ENCODE results near the gene LARGE1.

The LARGE1 gene

DNA sequence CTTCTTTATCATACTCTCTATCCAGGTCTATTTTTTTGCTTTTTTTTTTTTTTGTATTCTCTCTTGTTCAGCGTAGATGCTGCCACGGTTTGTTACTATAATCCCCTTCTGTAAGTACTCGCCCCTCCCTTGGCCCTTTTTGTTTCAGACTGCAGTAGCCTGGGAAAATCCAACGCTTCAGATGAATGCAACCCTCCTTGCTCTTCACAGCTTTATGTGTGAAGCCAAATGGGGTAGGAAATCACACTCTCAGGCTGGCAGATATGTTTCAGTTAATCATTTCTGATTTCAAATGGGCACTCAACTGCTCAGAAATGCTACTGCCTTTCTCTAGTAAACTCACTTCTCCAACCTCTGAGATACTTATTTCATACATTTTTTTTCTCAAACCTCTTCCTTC, 149.1 kb downstream of the LARGE1 start:
- no peak for DNase-seq

DNA sequence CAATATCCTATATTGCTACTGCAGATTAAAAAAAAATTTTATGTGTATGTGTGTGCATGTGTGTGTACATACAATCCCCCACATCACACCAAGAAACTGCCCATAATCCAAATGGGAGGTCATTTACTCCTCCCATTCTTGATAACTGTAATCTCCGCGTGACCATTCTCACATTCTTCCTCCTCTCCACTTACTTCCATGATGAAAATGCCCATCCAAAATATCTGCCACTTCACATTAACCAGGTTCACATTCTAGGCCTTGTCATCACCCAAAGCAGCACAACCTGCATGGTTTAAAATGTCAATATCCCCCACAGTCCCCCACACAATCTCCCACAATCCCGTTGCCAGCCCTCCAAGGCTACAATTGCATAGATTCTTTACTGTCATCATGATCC, 149.6 kb downstream of the LARGE1 start:
- no peak for DNase-seq

DNA sequence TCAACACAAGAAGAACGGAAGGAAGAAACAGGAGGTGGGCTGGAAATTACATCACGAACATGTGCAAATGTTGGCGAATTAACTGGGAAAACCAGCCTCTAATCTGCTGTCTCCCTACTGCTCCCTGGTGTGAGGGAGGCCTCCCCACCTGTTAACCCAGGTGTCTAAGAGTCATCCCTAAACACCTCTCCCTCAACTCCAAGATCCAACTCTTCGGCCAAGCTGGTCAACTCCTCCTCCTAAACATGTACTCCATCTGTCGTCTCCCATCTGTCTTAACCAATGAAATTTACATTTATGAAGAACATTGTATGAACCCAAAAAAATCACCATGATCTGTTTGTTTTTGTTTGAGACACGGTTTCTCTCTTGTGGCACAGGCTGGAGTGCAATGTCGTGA, 154.2 kb downstream of the LARGE1 start:
- no peak for DNase-seq

DNA sequence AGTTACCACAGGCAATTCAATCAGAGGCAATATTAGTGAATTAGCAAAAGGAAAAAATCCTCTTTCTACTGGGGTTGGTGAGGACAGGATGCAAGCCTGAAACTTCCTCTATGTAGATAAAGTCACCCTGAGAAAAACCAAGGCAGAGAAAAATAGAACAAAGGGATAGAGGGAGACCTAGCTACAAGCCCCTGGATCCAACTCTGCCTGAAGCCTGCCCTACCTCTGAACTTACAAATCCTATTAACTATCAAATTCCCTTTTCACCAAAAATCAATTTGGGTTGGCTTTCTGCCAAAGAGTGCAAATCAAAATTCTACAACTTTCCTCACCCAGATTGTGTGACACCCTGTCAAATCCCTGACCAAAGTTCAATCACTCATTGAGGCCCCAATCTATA, 161.3 kb downstream of the LARGE1 start:
- DNase-seq, result no peak

DNA sequence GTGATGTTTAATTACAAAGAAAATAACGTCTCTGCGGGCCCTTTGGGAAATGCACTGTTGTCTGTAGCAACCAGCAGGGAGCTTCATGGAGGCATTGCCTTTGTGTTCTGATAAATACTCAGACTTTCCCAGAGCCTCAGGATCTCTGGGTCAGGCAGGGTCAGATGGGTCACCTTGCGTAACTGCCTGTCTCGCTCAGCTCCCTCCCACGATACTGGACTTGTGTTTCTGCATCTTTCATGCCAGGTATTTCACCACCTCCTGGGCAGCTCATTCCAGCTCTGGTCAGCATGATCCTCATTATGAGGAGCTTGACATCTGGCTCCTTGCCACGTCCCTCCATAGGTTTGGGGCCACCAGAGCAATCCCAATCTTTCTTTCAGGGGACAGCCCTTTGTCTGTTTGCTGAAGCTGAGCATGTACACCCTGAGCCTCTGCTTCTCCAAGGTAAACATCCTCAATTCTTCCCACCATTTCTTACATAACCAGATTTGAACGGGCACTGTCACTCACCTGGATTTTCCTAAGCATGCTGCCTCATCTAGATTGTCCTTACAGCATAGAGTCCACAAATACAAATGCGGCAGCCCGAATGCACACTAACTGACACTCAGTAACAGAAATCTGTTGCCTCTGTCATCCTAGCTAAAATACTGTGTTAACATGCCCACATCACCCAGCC, 162.3 kb downstream of the LARGE1 start:
- DNase-seq, result peak; percentile 18

DNA sequence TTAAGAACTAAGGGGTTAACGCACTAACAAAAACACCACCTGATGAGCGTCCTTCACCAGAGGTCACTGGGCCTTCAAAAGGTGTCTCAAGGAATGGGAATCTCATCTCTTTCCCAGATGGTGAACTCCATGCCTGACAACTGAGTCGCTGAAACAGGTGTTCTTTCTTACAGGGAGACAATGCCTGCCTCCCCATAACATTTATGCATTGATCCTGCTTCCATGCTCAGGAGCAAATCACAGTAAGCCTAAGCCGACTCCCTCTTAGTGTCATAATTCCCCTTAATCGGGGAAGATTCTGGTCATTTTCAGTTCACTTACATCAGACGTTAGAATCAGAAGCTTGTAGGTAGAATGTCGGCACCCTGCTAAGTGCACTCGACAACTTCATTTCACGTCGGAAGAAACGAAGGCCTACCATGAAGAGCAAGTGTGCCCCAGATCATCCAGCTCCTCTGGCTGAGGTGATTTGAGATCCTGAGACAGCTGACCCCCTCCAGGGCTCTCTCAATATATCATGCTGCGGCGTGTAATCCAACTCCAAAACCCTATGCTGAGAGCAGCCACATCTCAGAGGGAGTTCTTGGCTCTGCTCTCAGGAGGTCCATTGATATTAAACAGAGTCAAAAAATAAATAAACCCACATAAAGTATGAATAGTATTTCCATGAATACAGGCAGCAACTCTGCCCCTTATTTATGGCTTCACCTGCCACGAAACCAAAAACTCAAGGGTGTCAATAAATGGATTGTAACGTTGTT, 163.1 kb downstream of the LARGE1 start:
- DNase-seq, result peak; percentile 35

DNA sequence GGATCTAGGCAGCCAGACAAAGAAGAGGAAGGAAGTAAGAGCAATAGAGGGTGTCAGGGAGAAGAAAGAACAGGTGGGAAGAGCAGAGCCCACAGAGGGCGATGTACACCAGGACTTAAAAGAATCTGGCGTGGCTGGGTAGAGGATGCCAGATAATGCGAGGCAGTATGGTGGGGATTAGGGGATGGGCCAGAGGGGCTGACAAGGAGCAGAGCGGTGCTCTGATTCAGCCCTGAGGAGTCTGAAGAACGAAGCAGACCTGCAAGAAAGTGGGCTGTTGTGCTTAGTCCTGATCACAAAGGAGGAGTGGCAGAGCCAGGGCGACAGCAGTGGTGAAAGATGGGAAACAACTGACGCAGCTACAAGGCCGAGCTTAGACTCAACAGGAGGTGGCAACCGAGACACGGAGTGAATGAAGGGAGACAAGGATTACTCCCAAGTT, 163.7 kb downstream of the LARGE1 start:
- DNase-seq, result peak; percentile 23

DNA sequence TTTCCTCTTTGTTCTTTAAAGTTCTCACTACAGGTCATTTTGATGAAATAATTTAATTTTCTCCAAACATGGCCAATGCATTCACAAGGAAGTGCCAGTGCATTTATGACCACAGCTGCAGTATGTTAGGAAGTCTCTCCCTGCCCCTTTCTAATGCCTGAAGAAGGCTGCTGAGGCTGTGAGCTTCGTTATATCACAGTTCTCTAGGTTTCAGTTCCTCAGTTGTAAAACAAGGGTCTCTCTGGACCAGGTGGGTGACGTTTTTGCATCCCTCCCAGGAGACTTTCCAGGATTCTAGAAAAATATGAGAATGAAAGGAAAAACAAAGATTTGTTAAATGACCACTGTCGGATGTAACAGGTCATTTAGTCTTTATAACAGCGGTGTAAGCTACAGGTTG, 171.6 kb downstream of the LARGE1 start:
- DNase-seq, result no peak

DNA sequence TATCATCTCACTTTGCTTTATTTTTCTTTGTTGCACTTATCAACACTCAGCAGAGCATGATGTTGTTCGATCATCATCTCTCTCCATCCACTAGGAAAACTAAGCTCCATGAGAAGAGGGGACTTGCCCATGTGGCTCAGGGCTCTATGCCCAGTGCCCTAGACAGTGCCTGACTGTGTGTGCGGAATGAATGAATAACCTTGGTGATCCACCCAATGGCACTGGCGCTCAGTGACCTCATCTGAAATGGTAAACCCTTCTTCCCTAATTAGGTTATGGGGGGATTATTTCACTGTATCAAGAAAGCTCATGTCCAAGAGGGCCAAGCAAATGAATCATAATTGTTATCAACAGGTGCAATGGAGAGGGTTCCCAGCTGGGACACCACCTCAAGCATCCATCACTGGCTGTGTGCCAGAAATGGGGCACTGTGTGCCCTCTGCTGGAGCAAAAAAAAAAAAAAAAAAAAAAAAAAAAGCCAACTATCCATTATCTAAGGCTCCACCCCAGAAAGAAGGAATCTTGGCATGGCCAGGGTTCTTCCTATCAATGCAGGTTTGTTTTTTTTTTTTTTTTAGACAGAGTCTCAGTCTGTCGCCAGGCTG, 172.6 kb downstream of the LARGE1 start:
- DNase-seq, result peak; percentile 35

DNA sequence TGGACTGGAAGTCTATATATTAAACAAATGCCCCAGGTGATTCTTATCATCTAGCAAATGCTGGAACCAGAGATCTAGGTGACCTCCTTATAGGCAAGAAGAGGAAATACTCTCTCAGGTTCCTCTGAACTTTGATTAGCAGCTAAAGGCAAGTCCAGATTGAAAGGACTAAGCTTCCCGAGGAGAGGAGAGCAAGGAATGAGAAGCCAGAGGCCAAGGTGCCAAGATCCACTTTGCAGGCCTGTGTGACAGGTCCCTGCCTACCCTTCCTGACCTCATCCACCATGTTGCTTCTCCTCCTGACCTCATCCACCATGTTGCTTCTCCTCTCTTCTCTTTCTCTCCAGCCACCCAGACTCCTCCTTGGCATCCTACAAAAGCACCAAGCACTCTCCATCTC, 173.2 kb downstream of the LARGE1 start:
- DNase-seq, result no peak

DNA sequence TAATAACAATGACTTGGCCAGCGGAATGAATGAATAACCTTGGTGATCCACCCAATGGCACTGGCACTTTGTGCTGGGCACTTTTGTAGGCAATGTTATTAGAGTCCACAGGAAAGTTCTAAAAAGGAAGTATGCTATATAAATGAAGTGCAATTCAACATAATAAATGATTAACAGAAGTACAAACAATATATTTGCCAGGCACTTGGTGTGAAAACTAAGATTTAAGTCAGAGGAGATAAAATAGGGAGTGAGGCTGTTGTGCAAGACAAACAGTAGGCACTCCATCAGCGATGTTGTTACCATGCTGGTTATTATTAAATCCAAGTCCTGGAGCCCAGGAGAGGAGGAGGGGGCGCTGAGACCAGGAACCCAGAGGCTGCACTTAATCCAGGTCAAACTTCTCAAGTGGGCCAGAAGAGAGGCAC, 173.8 kb downstream of the LARGE1 start:
- DNase-seq, result no peak

DNA sequence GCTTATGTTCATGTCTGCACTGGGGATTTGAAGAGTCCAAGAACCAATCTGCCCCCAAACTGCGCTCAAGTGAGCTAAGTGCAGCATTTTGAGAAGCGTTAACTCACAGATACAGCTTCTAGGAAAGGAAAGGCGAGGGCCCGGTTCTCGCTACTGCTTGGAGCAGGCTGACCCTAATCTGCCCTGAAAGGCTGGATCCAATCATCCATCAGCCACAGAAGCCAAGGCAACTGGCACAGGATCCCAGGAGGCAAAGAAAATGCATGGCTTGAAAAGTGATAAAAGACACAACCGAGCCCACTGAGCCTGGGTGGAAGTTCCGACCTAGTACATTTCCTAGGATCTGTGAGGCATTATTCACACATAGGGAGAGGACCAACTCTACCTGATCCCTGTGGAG, 174.8 kb downstream of the LARGE1 start:
- peak; percentile 41 for DNase-seq

DNA sequence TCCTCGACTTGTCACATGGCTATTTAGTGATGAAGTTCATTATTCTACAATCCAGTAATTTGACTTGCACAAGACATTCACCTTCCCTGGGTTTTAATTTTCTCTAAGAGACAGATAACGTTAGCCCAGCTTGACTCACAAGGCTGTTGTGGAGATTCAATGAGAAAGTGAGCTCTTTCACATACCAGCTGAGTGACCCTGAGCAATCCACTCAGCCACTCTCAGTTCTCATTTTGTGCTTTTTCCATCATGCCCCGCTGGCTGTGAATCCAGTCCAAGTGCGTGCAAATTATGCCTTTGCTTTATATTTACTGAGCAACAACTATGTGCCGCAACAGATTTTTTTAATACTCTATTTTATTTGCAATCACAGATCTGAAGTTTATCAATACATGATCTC, 176.5 kb downstream of the LARGE1 start:
- DNase-seq, result no peak

DNA sequence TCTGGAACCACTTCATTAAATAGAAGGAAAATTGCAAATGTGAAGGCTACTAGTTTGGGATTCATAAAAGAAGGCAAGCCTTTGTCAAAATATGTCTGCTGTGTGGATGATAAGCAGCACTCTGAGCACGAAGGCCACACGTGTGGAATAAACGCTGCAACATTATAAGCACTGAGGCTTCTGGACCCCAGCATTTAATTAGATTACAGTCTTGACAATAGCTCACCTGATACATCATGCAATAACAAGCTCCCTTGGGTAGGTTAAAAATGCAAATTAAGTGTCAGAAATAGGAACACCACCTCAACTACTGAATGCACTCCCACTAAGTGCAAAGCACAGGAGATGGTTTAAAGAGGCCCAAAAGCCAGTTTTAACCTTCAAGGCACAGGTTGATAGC, 179.3 kb downstream of the LARGE1 start:
- no peak for DNase-seq

DNA sequence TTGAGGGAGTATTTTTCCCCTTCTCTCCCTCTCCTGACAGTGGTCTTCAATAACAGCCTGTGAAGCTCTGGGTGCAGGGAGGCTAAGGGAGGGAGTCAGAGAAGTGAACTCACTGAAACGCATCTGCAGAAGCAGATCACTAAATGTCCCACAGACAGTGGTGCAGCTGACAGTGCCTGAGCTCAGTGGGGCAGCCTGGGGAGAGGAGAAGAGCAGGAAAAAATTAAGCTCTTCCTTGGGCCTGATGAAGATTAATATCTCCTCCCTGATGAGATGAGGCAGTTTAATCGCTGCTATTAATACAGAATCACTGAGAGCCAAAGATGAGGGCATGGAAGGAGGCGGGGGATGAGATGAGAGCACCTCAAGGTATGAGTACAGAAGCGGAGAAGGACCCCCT, 180.8 kb downstream of the LARGE1 start:
- DNase-seq, result no peak

DNA sequence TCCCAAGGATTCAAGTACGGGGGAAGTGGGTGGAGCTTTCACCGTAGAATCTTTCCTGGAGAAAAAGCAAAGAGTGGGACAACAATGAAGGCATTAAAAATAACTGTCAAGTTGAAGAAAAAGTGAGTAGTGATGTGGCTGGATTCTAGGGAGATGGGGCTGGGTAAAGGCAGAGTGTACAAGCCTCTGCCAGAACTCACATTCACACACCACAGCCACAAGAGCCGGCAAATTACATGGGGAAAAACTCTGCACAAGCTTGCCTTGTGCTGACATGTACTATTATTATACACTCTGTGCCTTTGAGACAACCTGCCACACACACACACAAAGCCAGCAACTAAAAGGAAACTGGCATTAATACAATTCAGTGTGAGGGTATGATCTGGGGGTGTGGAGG, 182.6 kb downstream of the LARGE1 start:
- no peak for DNase-seq

DNA sequence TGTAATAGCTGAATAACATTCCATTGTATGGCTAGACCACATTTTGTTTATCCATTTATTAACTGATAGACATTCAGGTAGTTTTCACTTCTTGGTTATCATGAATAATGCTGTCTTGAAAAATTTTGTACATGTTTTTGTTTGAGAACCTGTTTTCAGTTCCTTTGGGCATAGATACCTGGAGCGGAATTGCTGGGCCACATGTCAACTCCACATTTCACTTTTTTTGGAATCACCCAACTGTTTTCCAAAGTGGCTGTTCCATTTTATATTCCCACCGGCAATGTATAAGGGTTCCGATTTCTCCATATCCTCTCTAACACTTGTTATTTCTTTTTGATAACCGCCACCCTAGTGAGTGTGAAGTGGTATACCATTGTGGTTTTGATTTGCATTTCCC, 184.3 kb downstream of the LARGE1 start:
- no peak for DNase-seq

DNA sequence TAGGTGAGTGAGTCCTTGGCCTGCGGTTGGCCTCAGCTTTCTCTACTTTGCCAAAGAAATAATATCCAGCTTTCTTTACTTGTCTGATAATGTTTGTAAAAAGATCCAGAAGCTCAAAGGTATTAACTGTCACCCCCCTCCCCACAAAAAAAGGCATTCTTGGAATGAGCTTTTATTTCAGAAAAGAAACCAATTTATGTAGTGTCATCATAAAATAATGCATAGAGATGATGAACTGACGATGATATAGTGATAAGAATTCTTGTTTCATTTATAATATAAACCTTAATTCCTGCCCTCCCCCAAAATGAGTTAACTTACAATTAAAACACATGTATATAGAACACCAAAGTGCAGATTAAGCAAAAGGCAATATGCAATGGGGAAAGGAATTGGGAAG, 191.4 kb downstream of the LARGE1 start:
- no peak for DNase-seq

DNA sequence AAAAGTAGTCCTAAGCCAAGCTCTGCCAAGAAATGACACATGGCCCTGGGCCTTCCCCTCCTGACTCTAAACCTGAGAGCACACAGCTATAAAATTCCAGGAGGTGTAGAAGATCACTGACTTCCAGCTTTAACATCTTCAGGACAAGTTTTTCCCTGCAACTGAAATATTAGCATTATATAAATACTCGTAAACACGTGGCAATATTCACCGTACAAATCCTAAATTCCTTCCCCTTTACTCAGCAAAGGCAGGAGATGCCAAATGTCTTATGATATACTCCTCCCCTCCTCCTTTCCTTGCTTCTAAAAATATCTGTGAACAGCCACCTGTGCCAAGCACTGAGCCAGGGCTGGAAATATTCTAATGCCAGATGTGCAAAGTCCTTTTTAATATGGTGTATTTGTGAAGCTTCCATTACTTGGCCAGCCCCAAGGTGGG, 194.0 kb downstream of the LARGE1 start:
- no peak for DNase-seq

DNA sequence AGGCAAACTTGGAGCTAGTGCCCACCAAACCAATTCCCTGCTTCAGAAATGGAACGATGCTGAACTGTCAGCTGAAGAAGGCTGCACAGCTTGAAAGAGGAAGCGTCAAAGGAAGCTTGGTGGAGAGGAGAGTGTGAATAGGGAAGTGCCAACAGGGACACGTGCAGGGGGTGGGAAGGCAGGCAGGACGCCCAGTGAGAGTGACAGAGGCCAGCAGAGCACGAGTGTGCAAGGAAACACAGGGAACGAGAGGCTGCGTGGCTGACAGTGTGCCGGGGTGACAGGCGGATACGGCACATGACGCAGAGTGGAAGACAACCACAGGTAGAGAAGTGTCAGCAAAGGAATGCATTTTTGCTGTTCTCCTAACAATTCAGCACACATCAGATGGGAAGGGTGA, 196.4 kb downstream of the LARGE1 start:
- DNase-seq, result no peak

DNA sequence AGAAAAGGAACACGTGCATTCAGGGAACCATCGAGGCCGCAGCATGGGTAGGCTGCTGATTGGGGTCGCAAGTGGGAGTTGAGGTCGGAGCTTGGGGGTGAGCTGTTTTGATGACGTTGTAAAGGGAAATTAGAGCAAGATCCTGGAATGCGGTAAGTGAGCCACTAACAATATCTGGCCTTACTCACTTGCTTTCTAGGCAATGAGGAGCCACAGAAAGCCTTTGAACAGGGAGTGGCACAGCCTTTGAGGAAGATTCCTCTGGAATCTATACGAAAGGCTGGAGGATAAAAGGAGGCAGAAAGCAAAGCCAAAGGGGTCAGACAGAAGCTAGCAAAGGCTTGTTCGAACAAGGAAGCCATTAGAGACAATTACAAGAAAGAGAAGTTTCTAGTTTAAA, 197.5 kb downstream of the LARGE1 start:
- no peak for DNase-seq

DNA sequence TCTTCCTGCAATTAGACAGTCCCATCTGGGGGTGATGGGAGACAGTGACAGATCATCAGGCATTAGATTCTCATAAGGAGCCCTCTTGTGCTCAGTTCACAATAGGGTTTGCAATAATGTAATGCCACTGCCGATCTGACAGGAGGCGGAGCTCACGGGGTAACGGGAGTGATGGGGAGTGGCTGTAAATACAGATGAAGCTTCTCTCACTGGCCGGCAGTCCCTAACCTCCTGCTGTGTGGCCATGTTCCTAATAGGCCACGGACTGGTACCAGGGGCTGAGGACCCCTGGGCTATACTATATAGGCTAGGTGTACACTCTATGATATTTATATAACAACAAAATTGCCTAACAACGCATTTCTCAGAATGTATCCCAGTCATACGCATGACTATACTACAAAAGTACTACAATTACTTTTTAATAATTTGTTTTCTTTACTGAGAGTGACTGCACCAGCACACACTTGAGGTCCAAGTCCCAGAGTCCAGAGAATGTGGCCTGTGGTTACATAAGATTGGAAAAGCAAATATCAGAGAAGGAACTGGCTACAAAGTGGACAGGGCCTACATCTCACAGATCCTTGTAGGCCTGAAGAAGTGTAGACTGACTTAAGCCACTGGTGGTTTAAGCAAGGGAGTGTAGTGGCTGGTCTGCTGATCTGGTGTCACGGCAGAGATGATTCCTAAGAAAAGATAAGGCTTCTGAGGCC, 200.0 kb downstream of the LARGE1 start:
- no peak for DNase-seq

DNA sequence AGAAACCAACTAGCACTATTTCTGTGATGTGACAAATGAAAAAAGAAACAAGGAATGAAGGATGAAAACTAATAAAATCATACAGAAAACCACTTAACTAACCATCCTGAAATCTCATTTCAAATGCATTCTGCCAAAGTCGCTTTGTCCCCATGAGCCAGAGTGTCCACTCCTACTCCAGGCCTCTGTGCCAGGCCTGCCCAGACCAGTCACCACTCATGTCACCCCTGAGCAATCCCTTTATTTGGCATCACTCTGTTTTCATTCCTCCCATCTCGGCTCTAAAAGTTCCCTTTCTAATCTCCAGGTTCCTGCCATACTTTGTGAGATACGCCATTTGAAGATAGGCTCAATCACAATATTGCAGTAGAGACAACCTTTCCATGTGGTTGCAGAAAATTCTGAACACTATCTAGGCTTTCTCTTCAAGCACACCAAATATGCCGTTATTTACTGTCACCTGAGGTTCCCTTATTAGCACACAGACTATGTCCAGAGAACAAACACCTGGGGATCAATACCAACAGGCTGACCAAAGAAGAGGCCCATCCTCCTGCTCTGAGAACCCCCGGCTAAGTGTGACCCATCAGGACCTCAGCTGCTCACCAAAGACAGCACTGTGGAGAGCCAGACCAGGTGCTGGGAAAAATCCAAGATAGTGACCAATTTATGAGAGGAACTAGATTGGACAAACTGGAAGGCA, 202.4 kb downstream of the LARGE1 start:
- DNase-seq, result no peak

Data from eye (tissue), 1 donor.